HG03139 (cell line): ENCODE measurements around the gene LZTS2.

Experiments
- ATAC-seq: cut with Tn5 transposase; IDR thresholded peaks from one replicate; pipeline ENCODE4 v1.9.1; 2021; ENCODE audit not compliant: unreplicated experiment

LZTS2 gene

DNA sequence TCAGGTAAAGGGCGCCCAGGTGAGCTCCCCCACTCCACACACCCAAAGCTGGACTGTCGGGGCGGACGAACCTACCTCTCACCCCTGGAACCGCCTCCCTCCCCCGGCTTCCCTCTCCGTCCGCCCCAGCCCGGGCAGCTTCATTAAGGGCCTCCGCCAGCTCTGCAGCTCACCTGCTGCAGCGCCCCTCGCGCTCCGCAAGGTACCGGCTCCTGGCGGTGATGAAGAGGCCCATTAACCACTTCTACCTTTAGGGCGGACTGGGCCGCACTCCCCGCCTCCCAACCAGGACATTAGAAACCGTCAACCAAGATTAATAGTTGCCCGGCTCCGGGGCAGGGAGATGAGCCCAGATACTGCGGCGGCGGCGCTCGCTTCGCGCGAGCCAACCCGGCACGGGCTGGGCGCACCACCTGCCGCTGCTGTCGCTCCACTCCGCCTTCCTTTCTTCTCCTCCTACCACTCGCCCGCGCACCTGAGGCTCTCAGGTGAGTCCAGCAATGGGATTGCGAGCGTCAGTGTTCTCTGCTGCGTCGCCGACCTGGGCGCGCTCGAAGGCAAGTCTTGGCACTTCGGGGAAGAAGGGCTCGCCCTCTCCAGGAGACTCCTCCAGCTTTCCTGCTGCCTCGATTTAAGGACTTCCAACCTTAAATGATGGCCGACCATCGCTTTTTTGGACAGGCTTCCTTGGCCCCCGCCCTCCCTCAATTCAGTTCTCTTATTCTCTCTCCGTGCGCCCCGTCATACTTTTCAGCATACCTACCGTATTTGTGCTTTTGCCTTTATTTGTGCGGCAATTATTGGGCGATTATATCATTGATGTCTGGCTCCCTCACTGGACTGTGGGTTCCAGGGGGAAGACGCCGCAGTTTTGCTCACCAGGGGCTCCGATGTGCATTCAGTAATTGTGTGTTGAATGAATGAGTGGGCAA lies 48.6 kb downstream of the LZTS2 start:
- ATAC-seq: no peak

- no peak for ATAC-seq
Observed at GRCh38 chr10:101050208-101051069, 50.8 kb downstream of the LZTS2 start.

GRCh38 chr10:101052285-101052684 lies 52.7 kb downstream of the LZTS2 start:
- ATAC-seq: no peak

DNA sequence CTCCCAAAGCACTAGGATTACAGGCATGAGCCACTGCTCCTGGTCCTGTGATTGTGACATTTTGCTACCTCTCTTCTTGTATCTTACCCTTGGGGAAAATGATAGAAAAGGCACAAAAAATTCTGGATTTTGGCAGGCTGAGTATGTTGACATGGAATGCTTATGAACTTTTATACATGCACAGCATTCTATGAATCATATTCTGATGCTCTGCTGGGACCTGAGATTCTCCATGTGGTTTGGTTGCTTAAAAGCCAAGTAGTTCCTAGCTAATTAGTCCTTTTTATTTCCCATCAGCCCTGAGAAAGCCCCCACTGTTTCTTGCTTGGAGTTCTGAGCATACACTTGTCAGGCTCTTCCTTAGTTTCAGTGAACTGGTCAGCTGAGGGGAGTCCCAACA lies 53.9 kb downstream of the LZTS2 start:
- ATAC-seq: no peak

DNA sequence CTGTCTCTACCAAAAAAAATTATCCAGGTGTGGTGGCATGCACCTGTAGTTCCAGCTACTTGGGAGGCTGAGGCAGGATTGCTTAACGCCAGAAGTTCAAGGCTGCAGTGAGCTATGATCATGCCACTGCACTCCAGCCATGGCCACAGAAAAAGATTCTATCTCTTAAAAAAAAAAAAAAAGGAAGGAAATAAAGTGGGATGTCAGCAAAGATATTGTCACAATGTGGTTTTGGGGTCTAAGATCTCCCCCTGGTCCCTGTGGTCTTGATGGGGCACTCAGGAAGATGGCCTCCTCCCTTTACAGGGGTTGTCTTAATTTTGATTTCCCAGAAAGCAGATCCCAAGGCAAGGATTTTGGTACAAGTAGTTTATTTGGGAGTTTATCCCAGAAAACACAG lies 54.7 kb downstream of the LZTS2 start:
- no peak for ATAC-seq

DNA sequence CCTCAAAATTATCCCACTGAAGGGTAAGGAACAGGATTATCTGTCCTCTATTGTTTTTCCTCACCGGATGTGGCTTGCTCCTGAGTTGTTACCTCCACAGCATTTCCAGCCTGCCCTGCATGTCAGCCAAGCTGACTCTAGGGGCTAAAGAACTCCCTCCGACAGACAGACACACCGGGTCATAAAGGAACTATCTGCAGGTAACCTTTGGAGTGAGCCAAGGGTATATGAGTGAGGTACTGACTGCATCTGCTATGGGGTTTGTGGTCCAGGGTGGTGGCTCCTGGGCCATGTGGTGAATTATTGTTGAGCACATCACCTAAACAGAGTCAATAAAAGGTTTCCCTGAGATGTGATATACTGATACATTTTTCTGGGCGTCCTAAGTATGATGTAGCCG lies 55.3 kb downstream of the LZTS2 start:
- no peak for ATAC-seq

DNA sequence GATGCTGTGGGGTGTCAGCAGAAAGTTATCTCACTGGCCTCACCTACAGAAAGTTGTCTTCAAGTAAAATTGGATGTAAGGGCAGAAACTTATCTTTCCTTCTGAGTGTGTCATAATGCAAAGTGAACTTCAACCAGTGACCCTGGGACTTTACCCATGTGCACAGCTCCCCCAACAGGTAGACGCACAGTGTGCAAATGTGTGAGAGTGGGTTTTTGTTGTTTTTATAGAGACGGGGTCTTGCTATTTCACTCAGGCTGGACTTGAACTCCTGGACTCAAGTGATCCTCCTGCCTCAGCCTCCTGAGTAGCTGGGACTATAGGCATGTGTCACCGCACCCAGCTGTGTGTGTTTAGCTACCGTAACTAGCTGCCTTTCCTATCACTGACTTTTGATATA lies 55.8 kb downstream of the LZTS2 start:
- ATAC-seq: no peak

GRCh38 chr10:101056365-101057151 lies 57.0 kb downstream of the LZTS2 start:
- no peak for ATAC-seq
